NT2/D1 (cell line): ENCODE results near the gene ADAMTSL1.

Source experiments
- YY1 ChIP-seq: IDR thresholded peaks from 2 replicates; pipeline ENCODE4 v1.6.1; 2011; ENCODE audit not compliant: insufficient read length, insufficient read depth
- ZNF274 ChIP-seq: IDR thresholded peaks from 2 replicates; pipeline ENCODE4 v1.6.1; 2011; ENCODE audit warnings: mild to moderate bottlenecking, low read depth, low read length

GRCh38 chr9:18893046-18893445, 419.1 kb downstream of the ADAMTSL1 start:
- TF ChIP-seq ZNF274: no peak
- no peak for TF ChIP-seq YY1
